NCI-H1694 treated with DMSO at 0.1 percent for 48 hours (cell line): Measurements from ENCODE around the gene MROH9.

Experiments used
- DNase-seq: peaks from one replicate; lab custom pipeline; 2025; lab: John Stamatoyannopoulos, UW

The MROH9 gene

GRCh38 chr1:171081763-171082201 lies 146.4 kb downstream of the MROH9 start:
- DNase-seq: no peak

- DNase-seq: no peak
Measured at GRCh38 chr1:171082606-171083005, 147.3 kb downstream of the MROH9 start.

GRCh38 chr1:171083222-171083621 lies 147.9 kb downstream of the MROH9 start:
- DNase-seq: no peak

- DNase-seq: no peak
Measured at GRCh38 chr1:171084091-171084490, 148.8 kb downstream of the MROH9 start.

- DNase-seq: no peak
Measured at GRCh38 chr1:171084870-171085269, 149.5 kb downstream of the MROH9 start.

GRCh38 chr1:171087896-171088295 lies 152.6 kb downstream of the MROH9 start:
- DNase-seq: no peak

GRCh38 chr1:171090604-171091003 lies 155.3 kb downstream of the MROH9 start, which contains the start of gene FMO3:
FMO3 (plus strand) TSS chr1:171090905; CDS start chr1:171092659, 1,754 bp downstream.
- DNase-seq: no peak

GRCh38 chr1:171103862-171104261 lies 168.5 kb downstream of the MROH9 start:
- no peak for DNase-seq

GRCh38 chr1:171107262-171107940 lies 172.1 kb downstream of the MROH9 start:
- DNase-seq: no peak

- DNase-seq: no peak
Measured at GRCh38 chr1:171107969-171108368, 172.6 kb downstream of the MROH9 start.

GRCh38 chr1:171109966-171110365 lies 174.6 kb downstream of the MROH9 start:
- no peak for DNase-seq

GRCh38 chr1:171110621-171111326 lies 175.4 kb downstream of the MROH9 start:
- DNase-seq: no peak

GRCh38 chr1:171112119-171112518 lies 176.8 kb downstream of the MROH9 start:
- DNase-seq: no peak

GRCh38 chr1:171113382-171113781 lies 178.0 kb downstream of the MROH9 start:
- DNase-seq: no peak
